ENCODE results near the gene ATP6V0B.

- TF ChIP-seq POLR2A (IDR thresholded peaks at IDR 0.05; ENCODE audit: extremely low read depth, insufficient read length) = no peak
- TF ChIP-seq MAX (IDR thresholded peaks at IDR 0.05; ENCODE audit: low read depth, low read length) = no peak
These were observed 6.3 kb upstream of the ATP6V0B start for GRCh38 chr1:43968348-43968948.

Data from NB4 (cell line).